Neural cell (in vitro differentiated cells): ENCODE data around the gene SLC6A3. TPM values are rescaled to one million over a fixed set of nuclear protein-coding genes. Genes with fewer than 3 reads are reported as not detected.

ENCODE experiments used
- H2AFZ ChIP-seq: fragments of 200-600, 300-800 bp; sonication (generic), shearing (Covaris generic); 2 replicates; pipeline ENCODE4 v1.6.0; 2014; ENCODE audit warnings: low read depth, mild to moderate bottlenecking, antibody characterized with exemption, low read length, moderate library complexity
- H3F3A ChIP-seq: fragments of 200-600 bp; shearing (Covaris generic); 2 replicates; pipeline ENCODE4 v1.6.1; 2016; ENCODE audit warnings: mild to moderate bottlenecking, moderate library complexity, mixed read lengths, antibody characterized with exemption, low read length; ENCODE audit not compliant: insufficient read depth, poor library complexity, severe bottlenecking
- H3K27ac ChIP-seq: fragments of 200-600, 300-800 bp; sonication (generic), shearing (Covaris generic); 2 replicates; pipeline ENCODE4 v1.5.1; 2014; ENCODE audit warnings: mild to moderate bottlenecking, low read length, moderate library complexity
- H3K27me3 ChIP-seq: fragments of 300-800, 200-600 bp; sonication (generic), shearing (Covaris generic); 2 replicates; pipeline ENCODE4 v1.6.0; 2014; ENCODE audit warnings: mild to moderate bottlenecking, low read depth, low read length, moderate library complexity; ENCODE audit not compliant: insufficient read depth
- H3K36me3 ChIP-seq: fragments of 300-800, 200-600 bp; sonication (generic), shearing (Covaris generic); 2 replicates; pipeline ENCODE4 v1.5.1; 2014; ENCODE audit warnings: mild to moderate bottlenecking, antibody characterized with exemption, low read length, moderate library complexity; ENCODE audit not compliant: insufficient read depth
- H3K4me2 ChIP-seq: fragments of 300-800, 200-600 bp; sonication (generic), shearing (Covaris generic); 2 replicates; pipeline ENCODE4 v1.6.0; 2014; ENCODE audit warnings: mild to moderate bottlenecking, low read length
- H3K4me3 ChIP-seq: fragments of 300-800, 200-600 bp; sonication (generic), shearing (Covaris generic); 2 replicates; pipeline ENCODE4 v1.5.1; 2014; ENCODE audit warnings: mild to moderate bottlenecking, low read length, moderate library complexity
- H3K79me2 ChIP-seq: fragments of 200-600 bp; shearing (Covaris generic); replicated peaks from 2 replicates; pipeline ENCODE4 v1.6.0; 2014; ENCODE audit warnings: mild to moderate bottlenecking, low read length, moderate library complexity; ENCODE audit not compliant: insufficient read depth
- H3K9ac ChIP-seq: fragments of 300-800, 200-600 bp; sonication (generic), shearing (Covaris generic); 2 replicates; pipeline ENCODE4 v1.6.1; 2016; ENCODE audit warnings: mild to moderate bottlenecking, low read length, mixed read lengths
- H3K9me2 ChIP-seq: fragments of 200-600 bp; shearing (Covaris generic); 2 replicates; pipeline ENCODE4 v1.6.1; 2016; ENCODE audit warnings: mild to moderate bottlenecking, low read length, mixed read lengths; ENCODE audit not compliant: insufficient read depth
- H3K9me3 ChIP-seq: fragments of 200-600, 300-800 bp; sonication (generic), shearing (Covaris generic); 2 replicates; pipeline ENCODE4 v1.6.1; 2016; ENCODE audit warnings: mild to moderate bottlenecking, mixed run types, low read length, moderate library complexity, mixed read lengths
- H4K20me1 ChIP-seq: fragments of 200-600 bp; shearing (Covaris generic); 2 replicates; pipeline ENCODE4 v1.6.1; 2016; ENCODE audit warnings: mild to moderate bottlenecking, mixed run types; ENCODE audit not compliant: insufficient read depth
- CTCF ChIP-seq: fragments of 450-650 bp; IDR thresholded peaks from 2 replicates; pipeline ENCODE4 v1.5.1; 2014; ENCODE audit warnings: antibody characterized with exemption, mild to moderate bottlenecking, moderate library complexity; ENCODE audit not compliant: poor library complexity, severe bottlenecking
- EP300 ChIP-seq: fragments of 450-650 bp; conservative IDR thresholded peaks from 2 replicates; pipeline ENCODE4 v1.6.1; 2014; ENCODE audit warnings: antibody characterized with exemption, mild to moderate bottlenecking, moderate library complexity; ENCODE audit not compliant: poor library complexity, severe bottlenecking
- EZH2 ChIP-seq: fragments of 200-600, 300-800 bp; shearing (Covaris generic), sonication (generic); IDR thresholded peaks from 2 replicates; pipeline ENCODE4 v1.6.1; 2014; ENCODE audit warnings: antibody characterized with exemption, low read length, borderline replicate concordance, mild to moderate bottlenecking; ENCODE audit not compliant: insufficient read depth, poor library complexity, severe bottlenecking
- MXI1 ChIP-seq: fragments of 450-650 bp; conservative IDR thresholded peaks from 2 replicates; pipeline ENCODE4 v1.6.1; 2014; ENCODE audit warnings: antibody characterized with exemption, mild to moderate bottlenecking; ENCODE audit not compliant: poor library complexity, severe bottlenecking
- POLR2AphosphoS5 ChIP-seq: IDR thresholded peaks from 2 replicates; pipeline ENCODE4 v1.6.1; 2012
- RAD21 ChIP-seq: fragments of 450-650 bp; conservative IDR thresholded peaks from 2 replicates; pipeline ENCODE4 v1.6.1; 2014; ENCODE audit warnings: antibody characterized with exemption, mild to moderate bottlenecking, moderate library complexity
- REST ChIP-seq: IDR thresholded peaks from 2 replicates; pipeline ENCODE4 v1.6.1; 2012; ENCODE audit warnings: borderline replicate concordance
- SMC3 ChIP-seq: fragments of 450-650 bp; conservative IDR thresholded peaks from 2 replicates; pipeline ENCODE4 v1.6.1; 2014; ENCODE audit warnings: antibody characterized with exemption, mild to moderate bottlenecking, moderate library complexity; ENCODE audit not compliant: poor library complexity
- TAF1 ChIP-seq: IDR thresholded peaks from 2 replicates; pipeline ENCODE4 v1.6.1; 2012; ENCODE audit warnings: low read depth
- polyA plus RNA-seq: library from polyadenylated mRNA; depleted of rRNA; stranded (reverse); fragments of >200 nt; gene quantifications from 2 replicates; pipeline ENCODE4 v1.2.3, GENCODE V29; 2014

The SLC6A3 gene
- polyA plus RNA-seq, 1 donor from 2014 or later, result 0.77 TPM

GRCh38 chr5:1400211-1400855 is 44.9 kb downstream of the SLC6A3 start:
- TF ChIP-seq MXI1, result no peak
- no peak for TF ChIP-seq SMC3
- TF ChIP-seq EZH2, result no peak
- H3K9ac ChIP-seq, result no peak overlapping the region
- no peak overlapping the region for H3K27ac ChIP-seq
- H3K9me2 ChIP-seq, result no peaks in the 10 kb centered on the region
- no peaks in the 10 kb centered on the region for H3K27me3 ChIP-seq
- no peaks in the 10 kb centered on the region for H3K36me3 ChIP-seq
- H3K4me2 ChIP-seq, result no peak overlapping the region
- H3K9me3 ChIP-seq, result peaks cover 5% of the 10 kb centered on the region
- H4K20me1 ChIP-seq, result no peaks in the 10 kb centered on the region
- H3K4me3 ChIP-seq, result no peak overlapping the region
- no peak overlapping the region for H2AFZ ChIP-seq
- H3F3A ChIP-seq, result no peaks in the 10 kb centered on the region
- no peaks in the 10 kb centered on the region for H3K79me2 ChIP-seq

- TF ChIP-seq SMC3, result no peak
- no peak for TF ChIP-seq CTCF
- no peak overlapping the region for H2AFZ ChIP-seq
- H3K9ac ChIP-seq, result no peak overlapping the region
Observed at GRCh38 chr5:1399737-1400136, 45.5 kb downstream of the SLC6A3 start.

GRCh38 chr5:1396293-1396816 is 48.9 kb downstream of the SLC6A3 start:
- no peak overlapping the region for H2AFZ ChIP-seq
- no peaks in the 10 kb centered on the region for H3K36me3 ChIP-seq
- TF ChIP-seq TAF1 (no peak), MXI1 (no peak), EZH2 (no peak), CTCF (no peak), EP300 (no peak), REST (no peak), POLR2AphosphoS5 (no peak), SMC3 (no peak), RAD21 (no peak)
- H3K79me2 ChIP-seq, result no peaks in the 10 kb centered on the region
- H3K9me3 ChIP-seq, result peaks cover 5% of the 10 kb centered on the region
- no peaks in the 10 kb centered on the region for H3K27me3 ChIP-seq
- no peak overlapping the region for H3K4me3 ChIP-seq
- H3F3A ChIP-seq, result no peaks in the 10 kb centered on the region
- no peak overlapping the region for H3K4me2 ChIP-seq
- no peaks in the 10 kb centered on the region for H4K20me1 ChIP-seq
- no peak overlapping the region for H3K9ac ChIP-seq
- H3K27ac ChIP-seq, result no peak overlapping the region
- H3K9me2 ChIP-seq, result no peaks in the 10 kb centered on the region

More at GRCh38 chr5:1399737-1400136, 45.5 kb downstream of the SLC6A3 start:
- H3K4me3 ChIP-seq, result no peak overlapping the region
- H3K27ac ChIP-seq, result no peak overlapping the region
- peaks cover 5% of the 10 kb centered on the region for H3K9me3 ChIP-seq
- H3K36me3 ChIP-seq, result no peaks in the 10 kb centered on the region
- no peak overlapping the region for H3K4me2 ChIP-seq
- H3K79me2 ChIP-seq, result no peaks in the 10 kb centered on the region
- H4K20me1 ChIP-seq, result no peaks in the 10 kb centered on the region
- no peaks in the 10 kb centered on the region for H3F3A ChIP-seq
- H3K27me3 ChIP-seq, result no peaks in the 10 kb centered on the region
- no peaks in the 10 kb centered on the region for H3K9me2 ChIP-seq
